GM10266 (cell line): ENCODE results near the gene EPHA3.

Experiments
- DNase-seq: peaks from one replicate; pipeline ENCODE4 v3.0.0; 2012; ENCODE audit errors: extremely low spot score
- CTCF ChIP-seq: IDR thresholded peaks from 2 replicates; pipeline ENCODE4 v1.5.1; 2012; ENCODE audit warnings: mild to moderate bottlenecking, low read depth; ENCODE audit not compliant: control insufficient read depth, insufficient read depth; ENCODE audit errors: missing control alignments

The EPHA3 gene

DNA sequence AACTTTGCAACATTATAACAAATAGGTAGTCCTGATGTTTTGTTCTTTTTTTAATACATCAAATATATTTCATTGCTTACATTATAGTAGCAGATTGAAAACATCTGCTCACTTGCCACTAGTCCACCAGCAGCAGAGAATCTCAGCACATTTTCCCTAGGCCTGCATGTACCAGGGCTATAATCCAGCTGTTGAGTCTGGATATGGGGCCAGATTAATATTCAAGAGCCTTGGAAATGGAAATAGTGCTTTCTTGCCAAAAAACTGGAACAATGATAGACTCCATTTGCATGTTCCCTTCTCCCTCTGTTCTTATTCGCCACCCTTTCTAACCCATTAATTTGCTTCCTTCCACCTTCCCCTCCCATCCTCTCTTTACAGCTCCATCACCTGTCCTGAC, 288.0 kb downstream of the EPHA3 start:
- DNase-seq: no peak
- no peak for TF ChIP-seq CTCF

DNA sequence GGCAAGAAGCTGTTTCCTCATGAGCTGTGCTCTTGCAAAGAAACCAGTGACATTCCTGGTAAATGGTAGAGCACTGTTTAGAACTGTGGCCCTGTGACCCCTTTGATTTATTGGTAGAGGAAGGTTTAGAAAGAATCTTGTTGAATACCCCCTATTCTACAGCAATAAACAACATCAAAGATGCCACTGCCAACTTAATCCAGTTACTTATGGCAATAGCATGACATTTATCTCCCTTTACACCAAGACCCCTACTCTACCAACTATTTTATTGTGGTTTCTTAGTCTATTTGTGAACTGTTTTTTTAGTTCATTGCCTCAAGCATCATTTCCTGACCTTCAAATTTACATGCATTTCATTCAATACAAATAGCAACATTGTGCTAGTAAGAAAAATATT, 288.6 kb downstream of the EPHA3 start:
- no peak for DNase-seq
- no peak for TF ChIP-seq CTCF

GRCh38 chr3:89402051-89402450, 294.6 kb downstream of the EPHA3 start:
- no peak for DNase-seq
- TF ChIP-seq CTCF: no peak

GRCh38 chr3:89405176-89405575, 297.8 kb downstream of the EPHA3 start:
- no peak for TF ChIP-seq CTCF
- no peak for DNase-seq

GRCh38 chr3:89405593-89405992, 298.2 kb downstream of the EPHA3 start:
- no peak for DNase-seq
- no peak for TF ChIP-seq CTCF

- no peak for TF ChIP-seq CTCF
- DNase-seq: no peak
These were observed 303.8 kb downstream of the EPHA3 start for GRCh38 chr3:89411201-89411600.

- TF ChIP-seq CTCF: no peak
- no peak for DNase-seq
These were observed 306.8 kb downstream of the EPHA3 start for GRCh38 chr3:89414270-89414669.
